ENCODE results near the gene HNRNPAB.
"Not testable (repeated sequence)": the region's sequence is repeated elsewhere in the genome, so short reads cannot be mapped to it uniquely, and the experiment has no call there.

Gene HNRNPAB

GRCh38 chr5:178213003-178213461 lies 8.7 kb downstream of the HNRNPAB start:
- no peak for DNase-seq

DNA sequence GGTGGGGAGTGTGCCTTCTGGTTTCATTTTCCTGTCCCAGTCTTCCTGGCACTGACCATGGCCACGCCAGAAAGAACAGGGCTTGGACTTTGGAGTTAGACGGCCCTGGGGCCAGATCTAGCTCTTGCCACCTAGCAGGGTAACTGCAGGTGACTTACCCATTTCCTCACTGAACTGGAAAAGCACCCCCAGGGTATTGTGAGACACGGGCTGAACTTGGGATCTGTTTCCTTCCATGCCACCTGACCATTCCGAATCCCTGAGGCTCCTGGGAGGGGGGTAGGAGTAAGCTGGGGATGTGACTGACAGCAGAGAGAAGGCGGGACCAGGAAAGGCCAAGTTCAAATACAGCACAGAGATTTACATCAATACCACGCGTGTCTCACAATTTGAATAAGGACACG lies 9.4 kb downstream of the HNRNPAB start:
- DNase-seq = no peak

- no peak for DNase-seq
Observed at GRCh38 chr5:178214160-178214803, 9.9 kb downstream of the HNRNPAB start.

- no peak for DNase-seq
Observed at GRCh38 chr5:178215280-178216002, 11.1 kb downstream of the HNRNPAB start.

DNA sequence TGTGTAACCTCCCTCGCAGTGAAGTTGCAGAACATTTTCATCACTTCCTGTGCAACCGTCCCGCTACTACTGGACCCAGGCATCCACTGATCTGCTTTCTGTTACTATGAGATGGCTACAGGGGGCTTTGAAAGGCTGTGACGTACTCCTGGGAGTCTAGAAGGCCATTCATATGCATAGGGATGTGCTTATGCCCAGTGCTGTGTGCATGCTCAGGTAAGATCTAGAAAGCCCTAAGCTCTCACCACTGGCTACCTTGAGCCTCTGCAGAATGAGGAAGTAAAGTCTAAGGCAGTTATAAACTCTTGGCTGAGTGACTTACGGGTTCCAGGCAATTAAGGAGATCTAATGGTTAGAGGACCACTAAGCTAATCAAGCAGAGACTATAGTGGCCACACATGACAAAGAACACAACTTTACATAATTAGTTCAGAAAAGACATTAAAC lies 11.8 kb downstream of the HNRNPAB start:
- no peak for DNase-seq

DNA sequence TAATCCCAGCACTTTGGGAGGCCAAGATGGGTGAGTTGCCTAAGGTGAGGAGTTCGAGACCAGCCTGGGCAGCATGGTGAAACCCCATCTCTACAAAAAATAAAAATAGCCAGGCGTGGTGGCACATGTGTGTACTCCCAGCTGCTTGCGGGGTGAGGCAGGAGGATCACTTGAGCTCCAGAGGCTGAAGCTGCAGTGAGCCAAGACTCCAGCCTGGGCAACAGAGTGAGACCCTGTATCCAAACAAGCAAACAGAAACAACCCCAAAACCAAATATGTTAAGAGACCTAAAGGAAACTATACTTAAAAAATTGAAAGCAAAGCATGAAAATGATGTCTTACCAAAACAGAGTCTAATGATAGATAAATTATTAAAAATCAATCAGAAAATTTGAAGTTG lies 12.4 kb downstream of the HNRNPAB start:
- DNase-seq = no peak

DNA sequence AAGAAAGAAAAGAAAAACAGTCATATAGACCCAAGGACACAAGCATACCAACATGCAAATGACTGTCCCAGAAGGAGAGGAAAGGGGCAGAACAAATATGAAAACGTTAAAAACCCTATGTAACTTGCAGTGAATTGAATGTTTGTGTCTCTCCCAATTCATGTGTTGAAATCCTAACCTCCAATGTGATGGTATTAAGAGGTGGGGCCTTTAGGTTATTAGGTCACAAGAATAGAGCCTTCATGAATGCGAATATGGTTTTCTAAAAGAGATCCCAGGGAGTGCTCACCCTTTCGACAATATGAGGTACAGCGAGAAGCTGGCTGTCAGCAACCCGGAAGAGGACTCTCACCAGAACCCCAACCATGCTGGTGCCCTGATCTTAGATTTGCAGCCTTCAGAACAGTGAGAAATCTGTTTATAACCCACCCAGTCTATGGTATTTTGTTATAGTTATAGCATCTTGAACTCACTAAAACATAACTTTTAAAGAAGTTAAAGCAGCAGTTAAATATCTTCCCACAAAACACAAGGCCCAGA lies 14.0 kb downstream of the HNRNPAB start:
- DNase-seq = no peak

GRCh38 chr5:178218827-178219226 lies 14.5 kb downstream of the HNRNPAB start:
- DNase-seq = no peak

DNA sequence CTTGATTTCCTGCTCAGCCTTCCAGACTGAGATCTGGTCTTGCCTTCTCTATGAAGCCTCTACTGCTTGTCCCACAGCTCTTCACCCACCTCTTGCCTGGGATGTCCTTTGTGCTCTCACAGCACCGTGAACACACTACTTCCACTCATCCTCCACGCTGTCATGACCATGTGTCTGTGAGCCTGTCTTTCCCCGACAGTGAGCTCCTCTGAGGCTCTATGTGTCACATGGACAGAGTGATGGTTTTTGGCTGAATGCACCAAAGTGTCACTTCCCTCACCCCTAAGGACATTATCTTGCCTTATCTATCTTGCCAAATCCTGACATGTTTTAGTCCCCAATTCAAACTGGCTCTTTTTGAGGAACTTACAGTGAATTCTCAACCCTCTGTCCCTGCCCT lies 16.9 kb downstream of the HNRNPAB start:
- no peak for DNase-seq

GRCh38 chr5:178221853-178222252 lies 17.5 kb downstream of the HNRNPAB start:
- no peak for DNase-seq

- no peak for DNase-seq
Observed at GRCh38 chr5:178222292-178222691, 18.0 kb downstream of the HNRNPAB start.

DNA sequence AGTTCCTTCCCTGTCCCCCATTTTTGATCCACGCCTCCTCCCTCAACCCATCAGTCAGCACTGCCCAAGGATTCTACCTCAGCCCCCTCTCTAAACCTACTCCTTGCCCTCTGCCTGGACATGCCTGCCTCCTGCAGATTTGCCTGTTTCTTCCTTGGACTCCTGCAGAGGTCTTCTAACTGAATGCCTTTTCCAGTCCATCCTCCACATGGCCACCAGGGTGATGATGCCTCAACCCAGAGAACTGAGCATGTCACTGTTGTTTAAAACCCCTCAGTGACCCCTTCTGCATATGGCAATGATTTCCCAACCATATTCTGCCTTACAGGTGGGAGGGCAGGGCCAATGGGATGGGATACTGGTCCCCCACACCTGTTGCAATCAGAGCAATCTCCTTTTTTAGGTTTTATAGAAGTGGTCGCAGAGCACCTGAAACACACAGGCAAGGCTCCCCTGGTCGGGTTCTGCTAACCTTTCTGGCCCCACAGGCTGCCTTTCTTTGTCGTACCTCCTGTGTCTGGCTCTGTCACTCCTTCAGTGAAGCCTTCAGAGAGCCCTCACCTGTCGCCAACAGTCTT lies 19.0 kb downstream of the HNRNPAB start:
- DNase-seq = no peak

GRCh38 chr5:178223828-178224335 lies 19.5 kb downstream of the HNRNPAB start:
- no peak for DNase-seq

DNA sequence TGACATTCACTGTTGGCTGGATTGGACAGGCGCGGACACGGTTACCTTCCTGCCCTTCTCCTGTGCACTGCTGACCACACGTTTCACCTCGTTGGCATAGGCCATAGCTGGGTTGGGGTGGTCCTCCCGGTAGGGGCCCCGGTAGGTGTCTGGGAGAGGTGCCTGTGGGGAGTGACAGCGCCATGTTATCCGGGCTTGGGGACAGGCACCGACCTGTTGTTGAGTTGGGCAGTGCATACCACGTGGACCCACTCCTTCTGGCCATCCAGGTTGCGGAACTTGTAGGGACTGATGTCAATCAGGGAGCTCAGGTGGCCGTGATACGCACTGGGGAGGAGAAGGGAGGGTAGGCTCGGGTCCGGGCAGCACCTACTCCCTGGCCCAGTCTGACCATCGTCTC lies 20.1 kb downstream of the HNRNPAB start:
- no peak for DNase-seq

DNA sequence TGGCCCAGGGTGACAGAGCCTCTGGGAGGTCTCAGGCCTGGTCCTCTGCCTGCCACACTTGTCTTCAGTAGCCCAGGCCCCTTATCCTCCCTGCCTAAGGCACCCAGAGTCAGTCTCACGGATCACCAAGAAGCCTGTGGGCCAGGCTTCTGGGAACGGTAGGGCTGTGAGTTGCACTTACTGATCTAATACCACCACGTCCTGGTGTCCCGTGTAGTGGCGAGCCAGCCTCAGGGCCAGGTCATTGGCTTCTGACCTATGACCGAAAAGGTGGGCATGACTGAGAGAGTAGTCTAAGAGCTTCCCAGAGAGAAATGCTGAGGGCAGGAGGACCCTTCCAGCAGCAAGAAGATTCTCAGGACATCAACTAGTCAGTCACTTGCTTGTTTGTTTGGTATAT lies 20.8 kb downstream of the HNRNPAB start:
- no peak for DNase-seq

DNA sequence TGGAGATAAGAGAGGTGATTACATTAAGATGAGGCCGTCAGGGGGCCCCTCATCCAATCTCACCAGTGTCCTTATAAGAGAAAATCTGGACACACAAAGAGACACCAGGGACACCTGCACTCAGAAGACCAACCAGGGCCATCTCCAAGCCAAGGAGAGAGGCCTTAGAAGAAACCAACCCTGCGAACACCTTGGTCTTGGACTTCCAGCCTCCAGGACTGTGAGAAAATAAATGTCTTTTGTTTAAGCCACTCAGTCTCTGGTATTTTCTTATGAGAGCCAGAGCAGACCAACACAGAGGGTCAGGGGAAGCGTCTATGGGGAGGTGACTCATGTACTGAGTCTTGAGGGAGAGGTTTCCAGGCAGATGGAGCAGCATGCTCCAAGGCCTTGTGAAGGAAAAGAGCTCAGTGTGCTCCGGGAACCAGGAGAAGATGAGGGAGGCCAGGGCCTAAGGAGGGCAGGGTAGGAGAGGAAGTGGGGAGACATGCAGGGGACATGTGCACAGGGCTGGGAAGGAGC lies 22.9 kb downstream of the HNRNPAB start:
- DNase-seq = no peak

- DNase-seq = no peak
Observed at GRCh38 chr5:178227929-178228328, 23.6 kb downstream of the HNRNPAB start.

GRCh38 chr5:178228609-178229008 lies 24.3 kb downstream of the HNRNPAB start:
- no peak for DNase-seq

- not testable (repeated sequence) for DNase-seq
Observed at GRCh38 chr5:178229111-178229510, 24.8 kb downstream of the HNRNPAB start.

- no peak for DNase-seq
Observed at GRCh38 chr5:178229861-178230260, 25.5 kb downstream of the HNRNPAB start.

- DNase-seq = no peak
Observed at GRCh38 chr5:178230879-178231538, 26.7 kb downstream of the HNRNPAB start.

- DNase-seq = no peak
Observed at GRCh38 chr5:178231539-178232123, 27.3 kb downstream of the HNRNPAB start.

Data from activated CD4-positive, alpha-beta T cell treated with anti-CD3 and anti-CD28 coated beads for 48 hours (primary cell).